ENCODE results near the gene GPR61.

Gene GPR61

GRCh38 chr1:109539676-109540075 lies at the start of gene GPR61:
TSS of gene GPR61 (plus strand) at chr1:109539872. CDS start at chr1:109543023, 3,151 bp downstream.
- DNase-seq (ENCODE audit: low read depth in 2 of 2): no peak

GRCh38 chr1:109490029-109490933 lies 49.4 kb upstream of the GPR61 start:
- DNase-seq (ENCODE audit: low read depth in 2 of 2): peak in 1 of 2 donors; percentile 51

- DNase-seq (ENCODE audit: low read depth in 2 of 2): no peak
These were observed 48.8 kb upstream of the GPR61 start for GRCh38 chr1:109490934-109491302.

- DNase-seq (ENCODE audit: low read depth in 2 of 2): no peak
These were observed 48.3 kb upstream of the GPR61 start for GRCh38 chr1:109491372-109491771.

DNA sequence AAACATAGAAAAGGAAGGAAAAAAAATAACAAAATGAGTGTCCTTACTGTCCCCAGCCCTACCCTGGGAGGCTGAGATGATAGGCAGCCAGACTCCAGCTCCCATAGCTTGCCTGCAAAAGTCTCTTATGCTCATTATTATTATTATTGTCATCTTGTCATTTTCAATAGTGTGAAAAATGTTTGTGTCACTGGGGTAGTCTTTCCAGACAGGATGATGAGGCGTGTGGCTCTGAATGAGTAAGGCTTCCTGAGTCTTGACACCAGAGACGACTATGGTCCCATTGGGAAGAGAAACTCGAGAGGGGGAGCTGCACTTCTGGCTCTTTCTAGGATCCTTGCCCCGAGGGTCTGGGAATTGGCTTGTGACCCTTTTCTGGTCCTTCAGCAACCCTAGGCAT lies 46.9 kb upstream of the GPR61 start:
- DNase-seq (ENCODE audit: low read depth in 2 of 2): no peak

DNA sequence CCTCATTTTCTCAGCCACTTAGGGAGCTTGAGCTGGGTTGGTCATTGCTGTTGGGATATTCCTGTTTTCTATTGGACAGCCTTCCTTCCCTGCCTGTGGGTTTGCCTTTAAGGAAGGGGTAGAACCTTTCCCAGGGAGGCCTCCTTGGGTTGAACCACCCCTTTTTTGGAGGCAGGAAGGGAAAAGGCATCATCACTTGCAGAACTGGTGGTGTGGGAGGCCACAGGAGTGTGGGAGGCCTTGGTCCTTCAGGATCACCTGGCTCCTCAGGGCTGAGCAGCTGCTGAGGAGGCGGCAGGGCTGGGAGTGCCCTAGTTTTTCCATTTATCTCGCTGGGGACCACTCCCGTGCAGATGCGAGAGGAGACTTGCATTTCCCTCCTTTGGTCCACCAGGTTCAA lies 46.4 kb upstream of the GPR61 start:
- DNase-seq (ENCODE audit: low read depth in 2 of 2): no peak

GRCh38 chr1:109493805-109494539 lies 45.7 kb upstream of the GPR61 start, which contains the start of gene CYB561D1:
TSS of gene CYB561D1 (plus strand) at chr1:109494094. CDS start at chr1:109494140, 46 bp downstream.
- DNase-seq (ENCODE audit: low read depth in 2 of 2): peak; percentile 74 to 77

DNA sequence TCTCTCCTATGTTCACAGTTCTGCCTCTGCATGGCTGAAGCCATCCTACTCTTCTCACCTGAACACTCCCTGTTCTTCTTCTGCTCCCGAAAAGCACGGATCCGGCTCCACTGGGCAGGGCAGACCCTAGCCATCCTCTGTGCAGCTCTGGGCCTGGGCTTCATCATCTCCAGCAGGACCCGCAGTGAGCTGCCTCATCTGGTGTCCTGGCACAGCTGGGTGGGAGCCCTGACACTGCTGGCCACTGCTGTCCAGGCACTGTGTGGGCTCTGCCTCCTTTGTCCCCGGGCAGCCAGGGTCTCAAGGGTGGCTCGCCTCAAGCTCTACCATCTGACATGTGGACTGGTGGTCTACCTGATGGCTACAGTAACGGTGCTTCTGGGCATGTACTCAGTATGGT lies 43.9 kb upstream of the GPR61 start:
- DNase-seq (ENCODE audit: low read depth in 2 of 2): no peak

GRCh38 chr1:109497449-109498160 lies 42.1 kb upstream of the GPR61 start:
- no peak for DNase-seq (ENCODE audit: low read depth in 2 of 2)

- no peak for DNase-seq (ENCODE audit: low read depth in 2 of 2)
These were observed 41.4 kb upstream of the GPR61 start for GRCh38 chr1:109498161-109498801.

- no peak for DNase-seq (ENCODE audit: low read depth in 2 of 2)
These were observed 40.6 kb upstream of the GPR61 start for GRCh38 chr1:109499081-109499480.

GRCh38 chr1:109499661-109500536 lies 39.8 kb upstream of the GPR61 start:
- peak in 1 of 2 donors; percentile 23 for DNase-seq (ENCODE audit: low read depth in 2 of 2)

DNA sequence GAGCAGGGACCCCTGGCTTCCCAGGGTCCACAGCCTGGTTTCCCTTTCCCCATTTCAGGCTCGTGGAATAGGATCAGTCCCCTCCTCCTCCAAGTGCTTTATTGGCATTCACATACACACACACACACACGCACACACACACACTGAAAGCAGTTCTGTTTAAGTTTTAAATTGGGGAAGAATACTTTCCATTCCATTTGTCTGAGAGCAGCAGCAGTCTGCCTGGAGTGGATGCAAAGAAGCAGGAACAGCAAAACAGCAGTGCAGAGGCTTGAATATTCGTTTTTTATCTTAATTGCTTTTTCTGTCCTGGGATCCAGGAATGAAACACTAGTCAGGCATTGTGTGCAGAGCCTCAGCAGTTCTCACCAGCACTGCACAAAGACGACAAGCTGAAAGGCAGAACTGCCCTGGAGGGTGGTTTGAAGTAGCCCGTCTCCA lies 38.7 kb upstream of the GPR61 start:
- no peak for DNase-seq (ENCODE audit: low read depth in 2 of 2)

DNA sequence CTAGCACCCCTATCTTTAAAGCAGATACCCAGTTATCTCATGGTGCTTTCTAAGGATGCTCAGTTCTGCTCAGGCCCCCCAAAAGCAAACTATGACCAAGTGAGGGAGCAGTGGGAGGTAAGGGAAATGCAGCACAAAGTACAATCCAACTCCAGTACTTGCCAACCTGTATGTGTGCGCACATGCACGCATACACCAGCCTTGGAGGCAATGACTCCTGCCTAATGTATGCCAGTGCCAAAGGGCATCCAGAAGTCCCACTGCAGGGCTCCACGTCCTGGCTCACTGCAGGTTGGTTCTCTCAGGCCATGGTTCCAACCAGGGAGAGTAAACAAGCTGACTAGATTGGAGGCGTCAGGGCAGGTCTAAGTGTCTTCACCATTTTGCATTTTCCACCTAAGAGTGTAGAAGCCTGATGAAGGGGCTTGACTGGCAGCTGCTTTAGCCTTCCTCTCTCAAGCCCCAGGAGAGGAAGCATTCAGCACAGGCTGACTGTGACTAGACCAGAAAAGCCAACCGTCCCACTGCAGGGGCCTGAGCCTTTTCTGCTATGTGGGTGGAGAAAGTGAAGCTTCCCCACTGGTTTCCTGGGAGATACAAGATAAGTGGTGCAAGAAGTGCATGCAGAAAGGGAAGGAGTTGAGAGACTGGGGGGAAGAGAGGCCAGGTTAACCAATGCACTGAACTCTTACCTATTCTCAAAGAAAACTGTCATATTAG lies 37.9 kb upstream of the GPR61 start:
- DNase-seq (ENCODE audit: low read depth in 2 of 2): no peak

DNA sequence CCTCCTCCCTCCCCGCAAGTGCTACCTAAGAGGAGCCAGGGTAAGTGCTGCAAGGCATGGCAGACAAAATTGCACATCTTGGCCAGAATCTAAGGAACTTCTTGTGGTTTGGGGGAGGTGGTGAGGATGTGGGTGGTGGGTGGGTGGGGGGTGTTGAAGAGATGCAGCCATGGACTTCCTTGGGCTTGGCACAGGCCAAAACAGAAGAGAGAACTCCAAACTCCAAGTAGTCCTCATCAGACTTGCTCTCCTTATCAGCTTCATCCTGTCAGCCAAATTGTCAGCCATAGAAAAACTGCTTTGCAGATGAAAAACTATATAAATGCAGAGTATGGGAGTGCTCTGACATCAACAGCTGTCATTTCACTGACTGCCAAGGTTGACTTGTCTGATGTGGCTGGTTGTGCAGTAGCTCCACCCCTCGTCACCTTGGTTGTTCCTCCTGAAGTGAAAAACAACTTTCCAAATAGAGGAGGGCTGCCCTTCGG lies 37.3 kb upstream of the GPR61 start:
- no peak for DNase-seq (ENCODE audit: low read depth in 2 of 2)

DNA sequence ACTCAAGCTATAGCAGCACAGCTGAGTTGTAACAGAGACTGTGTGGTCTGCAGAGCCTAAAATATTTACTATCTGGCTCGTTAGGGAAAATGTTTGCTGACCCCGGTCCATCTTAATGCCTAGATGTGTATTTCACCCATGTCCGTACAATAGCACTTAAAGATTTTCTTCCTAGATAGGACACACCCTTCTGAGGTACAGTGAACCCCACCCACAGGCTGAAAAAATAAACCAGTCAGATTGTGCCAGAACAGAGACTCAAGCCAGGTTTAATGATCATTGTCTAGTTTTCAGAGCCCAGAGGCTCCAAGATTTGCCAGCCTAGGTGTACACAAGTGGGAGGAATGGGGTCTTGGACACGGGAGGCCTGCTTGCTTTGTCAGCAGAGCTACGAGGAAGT lies 35.7 kb upstream of the GPR61 start:
- no peak for DNase-seq (ENCODE audit: low read depth in 2 of 2)

DNA sequence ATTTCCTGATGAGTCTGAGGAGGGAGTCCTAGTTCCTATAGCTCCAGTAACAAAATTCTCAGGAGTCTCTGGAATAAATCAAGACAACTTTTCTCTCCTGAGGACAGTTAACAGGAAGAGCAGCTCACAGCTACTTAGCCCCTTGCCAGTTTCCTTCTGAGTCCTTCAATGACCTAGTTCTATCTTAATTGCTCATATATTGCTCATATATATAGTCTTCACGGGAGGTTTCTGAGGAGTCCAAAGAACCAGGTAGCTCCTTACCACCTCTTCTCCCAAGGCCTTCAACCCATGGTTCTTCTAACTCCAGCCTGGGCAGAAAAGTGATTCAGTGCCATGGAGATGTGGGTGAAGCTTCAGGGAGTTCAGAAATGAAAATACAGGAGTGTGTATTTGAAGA lies 34.7 kb upstream of the GPR61 start:
- DNase-seq (ENCODE audit: low read depth in 2 of 2): no peak

- DNase-seq (ENCODE audit: low read depth in 2 of 2): no peak
These were observed 31.4 kb upstream of the GPR61 start for GRCh38 chr1:109508001-109508872.

- no peak for DNase-seq (ENCODE audit: low read depth in 2 of 2)
These were observed 30.8 kb upstream of the GPR61 start for GRCh38 chr1:109508873-109509175.
